Measurements from ENCODE around the gene USP6NL.

The USP6NL gene

GRCh38 chr10:11511321-11511720 is 100.1 kb downstream of the USP6NL start:
- Histone ChIP-seq H3K9ac (no peak overlapping the region), H3K4me2 (no peak overlapping the region), H2AFZ (ENCODE audit: low read depth) (no peak overlapping the region), H3K36me3 (ENCODE audit: insufficient read depth) (no peaks in the 10 kb centered on the region), H3K27me3 (ENCODE audit: insufficient read depth, low read depth) (no peaks in the 10 kb centered on the region), H3K4me1 (ENCODE audit: low read depth, poor library complexity, severe bottlenecking) (peaks cover 11% of the 10 kb centered on the region), H3K27ac (no peak overlapping the region), H3K4me3 (IDR thresholded peaks at IDR 0.05; ENCODE audit: insufficient read depth, low read depth, low read length) (no peak overlapping the region), H4K20me1 (ENCODE audit: insufficient read depth) (no peaks in the 10 kb centered on the region), H3K79me2 (ENCODE audit: insufficient read depth, low read depth) (no peaks in the 10 kb centered on the region)
- no peak for TF ChIP-seq CTCF (conservative IDR thresholded peaks at IDR 0.05; ENCODE audit: low read depth, low read length)

GRCh38 chr10:11510736-11511135 is 100.7 kb downstream of the USP6NL start:
- Histone ChIP-seq H4K20me1 (ENCODE audit: insufficient read depth) (no peaks in the 10 kb centered on the region), H2AFZ (ENCODE audit: low read depth) (no peak overlapping the region), H3K4me1 (ENCODE audit: low read depth, poor library complexity, severe bottlenecking) (peaks cover 5% of the 10 kb centered on the region), H3K27me3 (ENCODE audit: insufficient read depth, low read depth) (no peaks in the 10 kb centered on the region), H3K4me2 (no peak overlapping the region), H3K79me2 (ENCODE audit: insufficient read depth, low read depth) (no peaks in the 10 kb centered on the region), H3K4me3 (IDR thresholded peaks at IDR 0.05; ENCODE audit: insufficient read depth, low read depth, low read length) (no peak overlapping the region), H3K36me3 (ENCODE audit: insufficient read depth) (no peaks in the 10 kb centered on the region), H3K27ac (no peak overlapping the region), H3K9ac (no peak overlapping the region)
- no peak for TF ChIP-seq CTCF (conservative IDR thresholded peaks at IDR 0.05; ENCODE audit: low read depth, low read length)

- no peaks in the 10 kb centered on the region for H3K79me2 ChIP-seq (ENCODE audit: insufficient read depth, low read depth)
- H3K36me3 ChIP-seq (ENCODE audit: insufficient read depth), result no peaks in the 10 kb centered on the region
These were observed 101.2 kb downstream of the USP6NL start for GRCh38 chr10:11510281-11510680.

GRCh38 chr10:11509036-11509435 is 102.4 kb downstream of the USP6NL start:
- no peaks in the 10 kb centered on the region for H3K36me3 ChIP-seq (ENCODE audit: insufficient read depth)
- H3K4me3 ChIP-seq (IDR thresholded peaks at IDR 0.05; ENCODE audit: insufficient read depth, low read depth, low read length), result no peak overlapping the region
- no peak for TF ChIP-seq CTCF (conservative IDR thresholded peaks at IDR 0.05; ENCODE audit: low read depth, low read length)

More at GRCh38 chr10:11510281-11510680, 101.2 kb downstream of the USP6NL start:
- Histone ChIP-seq H3K4me1 (ENCODE audit: low read depth, poor library complexity, severe bottlenecking) (peaks cover under 1% of the 10 kb centered on the region), H2AFZ (ENCODE audit: low read depth) (no peak overlapping the region), H3K4me2 (no peak overlapping the region), H3K27ac (no peak overlapping the region), H3K9ac (no peak overlapping the region), H3K27me3 (ENCODE audit: insufficient read depth, low read depth) (no peaks in the 10 kb centered on the region), H4K20me1 (ENCODE audit: insufficient read depth) (no peaks in the 10 kb centered on the region), H3K4me3 (IDR thresholded peaks at IDR 0.05; ENCODE audit: insufficient read depth, low read depth, low read length) (no peak overlapping the region)
- no peak for TF ChIP-seq CTCF (conservative IDR thresholded peaks at IDR 0.05; ENCODE audit: low read depth, low read length)

More at GRCh38 chr10:11509036-11509435, 102.4 kb downstream of the USP6NL start:
- no peak overlapping the region for H2AFZ ChIP-seq (ENCODE audit: low read depth)
- H3K4me2 ChIP-seq, result no peak overlapping the region
- no peaks in the 10 kb centered on the region for H3K79me2 ChIP-seq (ENCODE audit: insufficient read depth, low read depth)
- no peaks in the 10 kb centered on the region for H3K27me3 ChIP-seq (ENCODE audit: insufficient read depth, low read depth)
- H3K9ac ChIP-seq, result no peak overlapping the region
- no peak overlapping the region for H3K27ac ChIP-seq
- no peaks in the 10 kb centered on the region for H3K4me1 ChIP-seq (ENCODE audit: low read depth, poor library complexity, severe bottlenecking)
- H4K20me1 ChIP-seq (ENCODE audit: insufficient read depth), result no peaks in the 10 kb centered on the region

Data from KMS-11 (cell line).